ENCODE data around the gene KCNH4.
"Not testable (repeated sequence)": the region's sequence is repeated elsewhere in the genome, so short reads cannot be mapped to it uniquely, and the experiment has no call there.

GRCh38 chr17:42143138-42143537 is 37.8 kb downstream of the KCNH4 start:
- TF ChIP-seq, protein P1, sequence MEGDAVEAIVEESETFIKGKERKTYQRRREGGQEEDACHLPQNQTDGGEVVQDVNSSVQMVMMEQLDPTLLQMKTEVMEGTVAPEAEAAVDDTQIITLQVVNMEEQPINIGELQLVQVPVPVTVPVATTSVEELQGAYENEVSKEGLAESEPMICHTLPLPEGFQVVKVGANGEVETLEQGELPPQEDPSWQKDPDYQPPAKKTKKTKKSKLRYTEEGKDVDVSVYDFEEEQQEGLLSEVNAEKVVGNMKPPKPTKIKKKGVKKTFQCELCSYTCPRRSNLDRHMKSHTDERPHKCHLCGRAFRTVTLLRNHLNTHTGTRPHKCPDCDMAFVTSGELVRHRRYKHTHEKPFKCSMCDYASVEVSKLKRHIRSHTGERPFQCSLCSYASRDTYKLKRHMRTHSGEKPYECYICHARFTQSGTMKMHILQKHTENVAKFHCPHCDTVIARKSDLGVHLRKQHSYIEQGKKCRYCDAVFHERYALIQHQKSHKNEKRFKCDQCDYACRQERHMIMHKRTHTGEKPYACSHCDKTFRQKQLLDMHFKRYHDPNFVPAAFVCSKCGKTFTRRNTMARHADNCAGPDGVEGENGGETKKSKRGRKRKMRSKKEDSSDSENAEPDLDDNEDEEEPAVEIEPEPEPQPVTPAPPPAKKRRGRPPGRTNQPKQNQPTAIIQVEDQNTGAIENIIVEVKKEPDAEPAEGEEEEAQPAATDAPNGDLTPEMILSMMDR (IDR thresholded peaks at IDR 0.05), result not testable (repeated sequence)
- not testable (repeated sequence) for TF ChIP-seq POLR2A (IDR thresholded peaks at IDR 0.05)

Data from body of pancreas (tissue), 4 donors.